Ectodermal cell (in vitro differentiated cells): ENCODE results near the gene FAM50B.

Experiments used
- H3K27ac ChIP-seq: 2 replicates; pipeline ENCODE4 v1.7.0; 2013; ENCODE audit warnings: mild to moderate bottlenecking, low read depth, low read length; ENCODE audit not compliant: insufficient read depth, poor library complexity, severe bottlenecking
- H3K27me3 ChIP-seq: 2 replicates; pipeline ENCODE4 v1.7.0; 2013; ENCODE audit warnings: mild to moderate bottlenecking, low read length; ENCODE audit not compliant: insufficient read depth, control insufficient read depth, poor library complexity, severe bottlenecking
- H3K36me3 ChIP-seq: one replicate; pipeline ENCODE4 v1.7.0; 2013; ENCODE audit warnings: low read length; ENCODE audit not compliant: control insufficient read depth, insufficient read depth
- H3K4me1 ChIP-seq: one replicate; pipeline ENCODE4 v1.7.0; 2013; ENCODE audit warnings: low read length; ENCODE audit not compliant: control insufficient read depth, insufficient read depth
- H3K4me3 ChIP-seq: 2 replicates; pipeline ENCODE4 v1.7.0; 2013; ENCODE audit warnings: low read depth, low read length, control low read depth; ENCODE audit not compliant: insufficient read depth
- H3K9me3 ChIP-seq: 2 replicates; pipeline ENCODE4 v1.7.0; 2013; ENCODE audit warnings: mild to moderate bottlenecking, low read length, moderate library complexity; ENCODE audit not compliant: control insufficient read depth
- WGBS, 2 experiments: methylation state at CpG; one replicate each; pipeline ENCODE4 v1.1.7; 2013; ENCODE audit warnings: missing lambda C conversion rate in 2 of 2; 5-methylcytosine and 5-hydroxymethylcytosine counted together

The FAM50B gene

DNA sequence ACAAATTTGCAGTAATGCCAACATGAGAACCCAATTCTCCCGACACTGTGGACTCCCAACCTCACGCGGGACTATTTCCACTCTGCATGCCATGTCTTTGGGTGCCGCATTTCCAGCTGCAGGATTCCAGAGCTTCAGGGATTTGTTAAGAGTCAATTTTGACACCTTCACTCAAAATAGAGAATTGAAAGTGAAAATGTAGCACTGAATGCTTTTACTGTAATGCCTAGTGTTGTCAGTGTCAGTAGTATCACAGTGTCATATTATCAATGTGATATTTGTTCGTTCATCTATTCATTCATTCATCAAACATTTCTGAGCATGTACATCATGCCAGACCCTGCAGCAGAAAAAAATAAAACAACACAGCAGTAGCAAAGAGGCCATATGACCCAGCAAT, 13.4 kb upstream of the FAM50B start:
- Histone ChIP-seq H3K27ac (no peak overlapping the region), H3K27me3 (no peaks in the 10 kb centered on the region), H3K4me1 (no peaks in the 10 kb centered on the region), H3K9me3 (no peaks in the 10 kb centered on the region), H3K4me3 (no peak overlapping the region), H3K36me3 (no peaks in the 10 kb centered on the region)
- WGBS, 2 experiments, result 95% methylated on average over 5 of the region's 5 CpGs

DNA sequence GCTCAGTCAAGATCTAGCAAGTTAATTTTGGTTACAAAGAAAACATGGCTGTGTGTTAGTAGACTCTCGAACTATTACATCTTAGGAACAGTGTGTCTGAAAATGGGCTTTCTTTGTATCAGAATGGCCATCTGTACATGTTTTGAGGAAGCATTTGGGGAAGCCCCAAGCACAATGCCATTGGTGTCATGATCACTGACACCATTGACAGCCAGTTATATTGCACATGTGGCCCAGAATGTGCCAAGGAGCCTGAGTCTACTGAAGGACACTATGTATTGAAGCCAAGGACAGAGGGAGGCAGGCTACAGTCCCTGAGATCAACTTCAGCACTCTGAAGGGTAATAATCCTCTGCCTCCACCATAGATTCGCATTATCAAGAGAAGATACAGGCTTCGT, 12.6 kb upstream of the FAM50B start:
- Histone ChIP-seq H3K27me3 (no peaks in the 10 kb centered on the region), H3K9me3 (no peaks in the 10 kb centered on the region), H3K36me3 (no peaks in the 10 kb centered on the region), H3K4me1 (no peaks in the 10 kb centered on the region), H3K4me3 (no peak overlapping the region), H3K27ac (no peak overlapping the region)
- WGBS, 2 experiments, result 81 to 94% methylated on average over 2 to 3 of the region's 3 CpGs

DNA sequence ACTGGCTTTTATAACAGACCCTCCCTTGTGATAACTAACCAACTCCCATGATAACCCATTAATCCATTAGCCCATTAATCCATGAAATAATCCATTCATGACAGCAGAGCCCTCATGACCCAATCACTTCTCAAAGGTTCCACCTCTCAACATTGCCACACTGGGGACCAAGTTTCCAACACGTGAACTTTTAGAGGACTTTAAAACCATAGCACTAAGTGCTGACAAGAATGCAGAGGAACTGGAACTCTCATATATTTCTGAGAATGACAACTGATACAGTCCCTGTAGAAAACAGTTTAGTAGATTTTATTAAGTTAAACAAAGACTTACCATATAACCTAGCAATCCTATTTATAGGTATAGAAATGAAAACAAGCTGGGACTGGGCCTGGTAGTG, 11.4 kb upstream of the FAM50B start:
- Histone ChIP-seq H3K27ac (no peak overlapping the region), H3K4me1 (no peaks in the 10 kb centered on the region), H3K36me3 (no peaks in the 10 kb centered on the region), H3K9me3 (no peaks in the 10 kb centered on the region), H3K4me3 (no peak overlapping the region), H3K27me3 (no peaks in the 10 kb centered on the region)
- 89 to 92% methylated on average over 1 of the region's 1 CpG for WGBS, 2 experiments

DNA sequence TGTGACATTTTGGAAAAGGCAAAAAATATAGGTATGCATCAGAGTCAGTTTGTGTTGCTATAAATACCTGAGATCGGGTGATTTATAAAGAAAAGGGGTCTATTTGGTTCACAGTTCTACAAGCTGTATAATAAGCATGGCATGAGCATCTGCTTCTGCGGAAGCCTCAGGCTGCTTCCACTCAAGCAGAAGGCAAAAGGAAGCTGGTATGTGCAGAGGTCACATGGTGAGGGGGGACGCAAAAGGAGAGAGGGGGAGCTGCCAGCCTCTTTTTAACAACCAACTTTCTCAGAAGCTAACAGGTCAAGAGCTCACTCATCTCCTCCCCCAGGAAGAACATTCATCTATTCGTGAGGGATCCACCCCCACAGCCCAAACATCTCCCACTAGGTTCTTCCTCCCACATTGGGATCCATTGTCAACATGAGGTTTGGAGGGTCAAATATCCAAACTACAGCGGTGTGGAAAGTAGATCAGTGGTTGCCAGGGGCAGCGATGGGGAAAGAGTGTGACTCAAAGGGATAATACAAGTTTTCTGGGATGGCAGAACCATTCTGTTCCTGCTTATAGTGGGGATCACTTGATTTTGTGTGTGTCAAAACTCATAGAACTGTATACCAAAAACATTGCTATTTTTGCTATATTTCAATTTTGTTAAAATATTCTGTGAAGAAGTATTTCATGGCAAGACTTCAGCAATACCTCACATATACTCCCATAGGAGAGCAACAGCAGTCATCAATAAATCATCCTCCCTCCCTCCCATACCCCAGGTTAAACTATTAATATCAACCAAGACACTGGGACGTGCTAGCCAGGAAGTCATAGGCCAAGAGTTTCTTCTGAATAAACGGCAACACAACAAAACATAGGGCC, 9.9 kb upstream of the FAM50B start:
- Histone ChIP-seq H3K27me3 (no peaks in the 10 kb centered on the region), H3K4me1 (no peaks in the 10 kb centered on the region), H3K27ac (no peak overlapping the region), H3K9me3 (no peaks in the 10 kb centered on the region), H3K4me3 (no peak overlapping the region), H3K36me3 (no peaks in the 10 kb centered on the region)
- 84 to 88% methylated on average over 8 of the region's 8 CpGs for WGBS, 2 experiments

DNA sequence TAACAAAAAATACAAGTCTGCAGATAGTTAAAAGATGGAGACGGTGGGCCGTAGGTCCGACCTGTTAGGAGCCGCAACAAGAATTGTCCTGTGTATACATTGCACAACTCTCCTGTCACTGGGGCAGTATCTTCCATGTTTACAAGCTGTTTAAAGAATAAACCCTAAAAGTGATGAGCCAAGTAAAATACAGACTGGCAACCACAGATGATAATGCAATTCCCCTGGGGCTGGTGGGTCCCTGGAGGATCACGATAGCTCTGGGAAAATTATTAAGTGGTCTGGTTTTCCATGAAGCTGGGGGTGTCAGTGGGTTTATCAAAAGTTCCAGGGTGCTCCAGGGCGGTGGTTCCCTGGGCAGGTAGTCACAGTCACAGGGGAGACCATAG, 8.1 kb upstream of the FAM50B start:
- H3K27ac ChIP-seq, result no peak overlapping the region
- 93 to 95% methylated on average over 6 of the region's 6 CpGs for WGBS, 2 experiments

DNA sequence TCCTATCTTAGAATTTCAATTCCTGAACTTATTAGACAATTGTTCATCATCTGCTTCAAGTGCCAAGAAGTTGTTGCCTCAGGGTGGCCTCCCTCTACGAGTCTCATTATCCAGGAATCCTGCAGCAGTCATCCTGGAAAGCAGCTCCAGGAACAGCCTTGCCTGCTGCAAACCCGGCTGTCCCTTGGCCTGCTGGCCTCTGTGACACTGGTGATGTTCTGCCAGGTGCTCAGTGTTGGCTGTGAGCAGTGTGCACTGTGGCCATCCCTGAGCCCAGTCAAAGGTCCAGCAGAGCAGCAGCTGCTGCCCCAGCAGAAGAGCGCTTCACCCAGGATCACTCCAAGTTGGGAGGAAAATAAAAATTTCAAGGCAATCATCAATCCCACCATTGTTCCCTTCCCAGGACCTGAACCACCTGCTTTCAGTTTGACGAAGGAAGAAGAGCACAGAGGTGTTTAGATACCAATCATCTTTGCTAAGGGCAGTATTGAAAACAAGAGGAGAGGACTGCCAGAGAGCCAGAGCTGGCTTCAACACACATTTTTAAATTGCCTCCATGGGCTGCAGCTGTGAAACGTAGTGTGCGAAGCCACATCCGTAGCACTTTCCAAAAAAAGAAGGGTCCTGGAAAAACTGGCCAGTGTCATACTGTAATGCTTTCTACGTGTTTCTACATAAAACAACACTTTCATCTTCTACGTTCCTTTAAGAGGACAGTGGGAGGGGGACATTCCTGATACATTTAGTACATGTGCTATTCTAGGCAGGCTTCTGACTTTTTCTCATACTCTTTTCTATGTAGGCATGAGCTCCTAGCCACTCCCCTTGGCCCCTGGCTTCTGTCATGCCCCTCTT, 7.2 kb upstream of the FAM50B start:
- WGBS, 2 experiments, result 88 to 90% methylated on average over 9 of the region's 9 CpGs
- Histone ChIP-seq H3K36me3 (no peaks in the 10 kb centered on the region), H3K27ac (no peak overlapping the region), H3K27me3 (no peaks in the 10 kb centered on the region), H3K4me1 (no peaks in the 10 kb centered on the region), H3K9me3 (no peaks in the 10 kb centered on the region), H3K4me3 (no peak overlapping the region)

More for the DNA sequence above, 8.1 kb upstream of the FAM50B start:
- Histone ChIP-seq H3K4me3 (no peak overlapping the region), H3K4me1 (no peaks in the 10 kb centered on the region), H3K36me3 (no peaks in the 10 kb centered on the region), H3K9me3 (no peaks in the 10 kb centered on the region), H3K27me3 (no peaks in the 10 kb centered on the region)

DNA sequence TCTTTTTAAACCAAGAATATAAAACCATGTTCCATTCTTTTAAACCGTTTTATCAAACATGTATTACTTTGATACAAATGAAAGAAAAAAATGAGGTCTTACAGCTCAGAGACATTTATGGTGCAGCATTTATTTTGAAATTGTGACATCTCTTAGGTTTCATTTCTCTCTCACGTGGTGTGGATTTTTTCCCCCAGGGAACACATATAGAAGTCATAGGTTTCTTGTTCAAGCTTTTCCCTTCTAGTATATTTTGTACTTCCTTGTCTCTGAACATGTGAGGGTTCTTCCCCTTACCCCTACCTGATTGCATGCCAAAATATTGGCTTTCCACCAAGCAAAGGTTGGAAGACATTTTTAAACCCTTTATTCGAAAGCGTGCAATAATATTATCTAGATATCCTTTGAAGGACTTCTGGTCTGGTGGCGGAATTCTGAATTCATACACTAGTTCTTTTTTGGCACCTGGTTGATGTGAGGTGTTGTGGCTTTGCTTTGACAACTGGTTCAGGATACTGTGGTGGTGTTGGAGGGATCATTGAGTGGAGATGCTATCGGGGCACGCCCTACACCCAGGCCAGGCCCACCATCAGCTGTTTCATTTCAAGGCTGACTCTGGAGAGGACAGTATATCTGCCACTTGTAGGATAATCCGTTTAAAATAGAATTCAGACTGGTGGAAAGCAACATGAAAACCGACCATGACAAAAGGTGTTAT, 5.6 kb upstream of the FAM50B start:
- Histone ChIP-seq H3K27ac (no peak overlapping the region), H3K4me3 (no peak overlapping the region), H3K27me3 (no peaks in the 10 kb centered on the region), H3K9me3 (no peaks in the 10 kb centered on the region), H3K4me1 (no peaks in the 10 kb centered on the region), H3K36me3 (no peaks in the 10 kb centered on the region)
- 84% methylated on average over 8 to 9 of the region's 9 CpGs for WGBS, 2 experiments

DNA sequence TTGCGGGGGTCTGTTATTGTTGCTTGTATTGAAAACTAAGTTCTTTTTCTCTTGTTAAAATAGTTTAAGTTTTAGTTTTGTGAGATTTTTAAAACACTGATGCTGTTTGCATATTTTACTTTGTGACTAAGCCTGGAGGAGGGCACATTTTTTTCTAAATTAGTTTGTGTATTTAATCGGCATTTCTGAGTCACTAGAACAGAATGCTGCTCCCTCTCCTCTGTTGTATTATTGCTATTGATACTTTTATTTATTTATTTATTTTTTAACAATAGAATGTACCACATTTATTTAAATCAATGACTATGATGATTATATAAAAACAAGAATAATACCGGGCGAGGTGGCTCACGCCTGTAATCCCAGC, 5.1 kb upstream of the FAM50B start:
- Histone ChIP-seq H3K4me1 (no peaks in the 10 kb centered on the region), H3K36me3 (no peaks in the 10 kb centered on the region), H3K9me3 (no peaks in the 10 kb centered on the region), H3K27ac (no peak overlapping the region), H3K4me3 (no peak overlapping the region), H3K27me3 (no peaks in the 10 kb centered on the region)
- 90 to 96% methylated on average over 4 to 5 of the region's 5 CpGs for WGBS, 2 experiments

DNA sequence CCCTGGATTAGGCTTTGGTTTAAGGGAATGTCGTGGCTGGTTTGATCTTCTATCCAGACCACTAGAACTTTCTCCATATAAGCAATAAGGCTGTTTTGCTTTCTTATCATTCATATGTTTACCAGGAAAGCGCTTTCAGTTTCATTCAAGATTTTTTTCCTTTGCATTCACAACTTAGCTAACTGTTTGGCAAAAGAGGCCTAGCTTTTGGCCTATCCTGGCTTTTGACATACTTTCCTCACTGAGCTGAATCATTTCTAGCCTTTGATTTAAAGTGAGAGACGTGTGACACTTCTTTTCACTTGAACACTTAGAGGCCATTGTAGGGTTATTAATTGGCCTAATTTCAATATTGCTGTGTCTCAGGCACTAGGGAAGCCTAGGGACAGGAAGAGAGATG, 1.7 kb upstream of the FAM50B start:
- Histone ChIP-seq H3K4me1 (no peaks in the 10 kb centered on the region), H3K27me3 (no peaks in the 10 kb centered on the region), H3K36me3 (no peaks in the 10 kb centered on the region), H3K9me3 (no peaks in the 10 kb centered on the region), H3K27ac (no peak overlapping the region), H3K4me3 (no peak overlapping the region)
- WGBS, 2 experiments, result 85 to 93% methylated on average over 3 of the region's 3 CpGs

DNA sequence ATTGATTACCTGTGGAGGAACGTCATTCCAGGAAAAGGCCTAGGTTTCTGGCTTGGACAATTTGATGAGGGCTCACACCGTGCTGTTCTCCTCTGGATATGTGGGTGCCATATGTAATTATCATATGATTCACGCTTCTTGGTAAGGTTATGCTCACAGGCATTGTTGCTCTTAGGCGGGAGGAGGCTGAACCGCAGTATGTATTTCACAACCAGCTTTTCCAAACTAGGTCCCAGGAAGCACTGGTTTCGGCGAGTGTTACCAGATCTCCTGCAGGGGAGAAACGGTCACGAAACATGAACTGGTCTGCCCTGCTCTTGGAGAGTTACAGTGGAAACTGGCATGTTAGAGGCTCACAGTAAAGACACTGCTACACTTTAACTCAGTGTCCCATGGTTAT, 793 bp upstream of the FAM50B start:
- 88 to 94% methylated on average over 9 of the region's 9 CpGs for WGBS, 2 experiments
- Histone ChIP-seq H3K4me3 (peak overlapping the region; percentile 30), H3K27me3 (no peaks in the 10 kb centered on the region), H3K36me3 (no peaks in the 10 kb centered on the region), H3K9me3 (no peaks in the 10 kb centered on the region), H3K27ac (no peak overlapping the region), H3K4me1 (no peaks in the 10 kb centered on the region)
